ENCODE data around the gene EXT2.

- TF ChIP-seq CTCF (IDR thresholded peaks at IDR 0.05) (no peak), POLR2A (IDR thresholded peaks at IDR 0.05) (no peak)
These were observed 192.7 kb downstream of the EXT2 start for GRCh38 chr11:44288133-44288526.
